GM19463 (cell line): ENCODE measurements around the gene RBMS3.

ENCODE experiments used
- ATAC-seq: cut with Tn5 transposase; IDR thresholded peaks from one replicate; pipeline ENCODE4 v1.9.1; 2021; ENCODE audit warnings: mild to moderate bottlenecking, moderate library complexity; ENCODE audit not compliant: unreplicated experiment

The RBMS3 gene

DNA sequence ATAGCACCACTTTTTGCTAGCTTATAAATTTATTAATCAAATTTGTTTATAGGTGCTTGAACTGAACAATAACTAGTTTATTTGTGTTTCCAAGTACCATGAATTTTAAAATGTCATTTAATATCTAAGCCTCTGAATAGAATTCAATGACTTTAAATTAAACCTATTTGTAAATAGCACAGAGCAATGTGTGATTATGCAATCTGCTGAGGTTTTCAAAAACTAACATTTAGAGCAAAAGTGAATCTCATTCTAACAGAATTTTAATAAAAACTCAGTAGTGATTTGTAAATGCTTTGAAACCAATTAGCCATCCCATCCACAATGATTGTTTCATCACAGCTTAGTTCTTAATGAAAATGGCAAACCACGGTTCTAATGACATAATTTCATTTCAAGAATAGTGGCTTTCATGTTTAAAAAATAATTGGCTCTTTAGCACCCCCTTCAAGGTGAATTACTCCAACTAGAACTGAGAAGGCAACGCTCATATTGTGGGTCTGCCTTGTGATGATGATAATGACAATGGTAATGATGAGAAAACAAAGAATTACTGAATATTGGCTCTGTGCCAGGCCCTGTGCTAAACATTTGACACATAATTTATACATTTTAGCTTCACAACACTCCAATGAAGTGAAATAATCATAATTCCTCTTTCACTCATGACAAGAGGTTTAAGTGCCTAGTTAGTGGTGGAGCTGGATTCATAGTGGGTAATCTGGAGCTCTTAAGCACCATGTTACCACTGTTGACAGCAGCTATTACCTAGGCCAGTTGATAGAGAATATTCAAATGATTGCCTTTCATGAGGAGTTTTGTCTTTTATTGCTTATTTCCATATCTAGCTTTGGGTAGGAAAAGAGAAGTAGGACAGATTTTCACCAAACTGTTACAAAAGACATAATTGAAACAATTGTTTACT, 145.7 kb downstream of the RBMS3 start:
- no peak for ATAC-seq

DNA sequence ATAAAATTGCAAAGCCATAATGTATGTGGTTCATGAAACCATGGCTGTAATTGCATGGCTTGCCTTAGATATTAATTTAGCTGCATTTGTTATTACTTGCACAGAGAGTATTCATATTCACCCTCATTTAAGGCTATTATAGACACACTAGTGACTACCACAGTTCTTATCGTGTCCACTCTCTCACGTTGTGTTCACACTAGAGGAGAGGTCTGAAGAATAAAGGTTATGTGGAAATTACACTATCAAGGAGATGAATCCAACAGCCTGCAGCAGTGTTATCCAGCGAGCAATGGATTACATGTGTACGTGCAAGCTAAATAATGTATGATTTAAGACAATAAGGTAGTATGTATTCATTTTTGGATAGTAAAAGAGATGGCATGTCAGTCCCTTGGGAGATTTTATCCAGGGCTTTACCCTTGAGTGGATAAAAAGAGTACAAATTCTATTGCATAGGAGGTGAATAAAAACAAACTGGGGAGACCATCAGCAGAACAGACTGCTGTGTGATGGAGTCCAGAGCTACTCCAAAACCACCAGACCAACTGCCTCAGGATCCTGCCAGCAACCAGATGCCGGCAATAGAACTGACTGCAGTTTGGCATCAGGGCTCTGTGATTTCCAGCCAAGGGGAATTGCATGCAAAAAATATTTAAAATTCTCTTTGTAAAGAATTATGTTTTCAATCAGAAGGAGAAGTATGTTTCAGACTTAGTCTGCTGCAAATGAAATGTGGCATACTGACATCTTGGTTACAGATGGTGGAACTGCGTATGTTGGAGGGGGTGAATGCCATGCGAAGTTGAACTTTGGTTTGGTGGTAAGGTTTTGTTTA, 146.6 kb downstream of the RBMS3 start:
- no peak for ATAC-seq

DNA sequence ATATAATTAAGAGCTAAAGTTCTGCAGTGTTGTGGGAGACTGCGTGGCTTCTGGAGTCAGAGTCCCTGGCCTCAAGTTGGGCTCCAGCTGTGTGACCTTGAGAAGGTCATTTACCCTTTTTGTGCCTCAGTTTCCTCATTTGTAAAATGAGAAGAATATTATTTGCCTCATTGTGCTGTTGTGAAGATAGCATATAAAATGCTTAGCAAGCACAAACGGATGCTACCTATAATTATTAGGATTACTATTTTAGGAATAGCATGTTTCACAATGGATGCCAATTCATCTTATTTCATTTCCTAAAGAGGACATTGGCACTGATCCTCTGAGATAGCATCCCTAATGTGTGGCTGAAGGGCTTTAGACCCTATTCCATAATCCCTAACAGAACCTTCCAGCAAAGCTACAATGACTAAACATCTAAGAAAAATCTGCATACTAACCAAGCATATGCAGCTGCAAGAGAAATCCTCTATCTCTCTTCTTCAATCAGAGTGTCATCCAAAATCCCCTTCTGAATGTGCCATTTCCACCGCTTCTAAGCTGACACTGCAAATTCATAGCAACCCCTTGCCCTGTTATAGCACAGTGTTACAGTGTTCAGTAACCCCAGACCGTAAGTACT, 148.3 kb downstream of the RBMS3 start:
- ATAC-seq, result no peak

DNA sequence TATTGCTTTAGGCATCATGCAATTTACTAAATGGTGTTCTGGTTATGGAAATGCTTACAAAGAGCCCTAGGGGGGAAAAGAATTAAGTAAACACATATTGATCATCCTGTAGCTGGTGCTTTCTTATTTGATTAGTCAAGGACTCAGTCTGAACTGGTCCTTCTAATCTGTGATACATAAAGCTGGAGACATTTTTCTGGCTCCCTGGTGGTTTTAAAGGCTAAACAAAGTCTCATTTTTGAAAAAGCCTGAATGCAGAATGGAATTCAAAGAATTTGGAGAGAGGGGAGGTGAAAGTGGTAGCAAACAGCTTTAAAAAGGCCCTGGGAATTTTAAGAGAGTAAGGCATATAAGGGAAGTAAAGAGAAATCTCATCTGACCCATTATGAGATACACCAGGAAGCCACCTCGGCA, 149.7 kb downstream of the RBMS3 start:
- ATAC-seq, result no peak

DNA sequence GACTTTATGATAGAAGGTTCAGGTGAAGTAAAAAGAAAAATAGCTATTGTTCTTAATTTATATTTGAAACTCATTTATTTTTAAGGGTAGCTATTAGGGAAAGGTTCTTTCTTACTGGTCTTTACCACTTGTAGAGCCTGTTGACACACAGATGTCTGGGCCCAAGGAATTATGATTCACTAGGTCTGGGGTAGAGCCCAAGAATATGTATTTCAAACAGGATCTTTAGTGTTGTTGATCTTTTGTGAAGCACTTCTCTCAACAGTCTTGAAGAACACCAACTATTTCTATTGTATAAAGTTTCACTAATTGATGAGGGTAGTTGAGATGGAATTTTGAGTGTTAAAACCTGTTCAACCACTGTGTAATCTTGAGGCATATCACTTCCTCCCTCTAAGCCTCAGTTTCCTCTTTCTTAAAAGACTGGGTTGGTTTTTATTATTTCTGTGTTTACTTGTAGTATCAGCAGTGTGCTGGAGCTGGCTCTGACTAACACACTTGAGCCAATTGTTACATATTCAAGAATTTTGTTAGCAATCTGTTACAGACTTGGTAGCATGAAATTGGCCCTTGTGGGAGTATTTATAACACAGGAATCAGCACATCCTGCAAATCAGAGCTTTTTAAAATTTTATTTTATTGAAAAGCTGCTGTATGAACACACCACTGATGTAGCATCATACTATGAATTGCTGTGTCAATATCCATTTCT, 155.9 kb downstream of the RBMS3 start:
- ATAC-seq, result no peak

DNA sequence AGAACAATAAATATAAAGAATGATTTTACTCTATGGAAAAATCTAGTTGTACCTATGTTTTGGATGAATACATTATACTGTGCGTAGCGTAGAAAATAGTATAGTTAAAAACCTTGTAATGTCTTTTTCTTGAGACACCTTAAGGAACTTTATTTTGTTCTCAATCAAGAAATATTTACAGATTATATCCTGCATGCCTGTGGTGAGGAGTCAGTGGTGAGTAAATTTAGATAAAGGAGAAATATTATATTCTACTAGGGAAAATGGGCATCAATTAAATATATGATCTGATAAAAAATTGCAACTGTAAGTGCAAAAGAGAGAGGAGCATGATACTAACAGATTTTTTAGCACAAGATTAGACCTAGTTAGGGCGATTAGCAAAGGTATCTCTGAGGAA, 157.7 kb downstream of the RBMS3 start:
- no peak for ATAC-seq

DNA sequence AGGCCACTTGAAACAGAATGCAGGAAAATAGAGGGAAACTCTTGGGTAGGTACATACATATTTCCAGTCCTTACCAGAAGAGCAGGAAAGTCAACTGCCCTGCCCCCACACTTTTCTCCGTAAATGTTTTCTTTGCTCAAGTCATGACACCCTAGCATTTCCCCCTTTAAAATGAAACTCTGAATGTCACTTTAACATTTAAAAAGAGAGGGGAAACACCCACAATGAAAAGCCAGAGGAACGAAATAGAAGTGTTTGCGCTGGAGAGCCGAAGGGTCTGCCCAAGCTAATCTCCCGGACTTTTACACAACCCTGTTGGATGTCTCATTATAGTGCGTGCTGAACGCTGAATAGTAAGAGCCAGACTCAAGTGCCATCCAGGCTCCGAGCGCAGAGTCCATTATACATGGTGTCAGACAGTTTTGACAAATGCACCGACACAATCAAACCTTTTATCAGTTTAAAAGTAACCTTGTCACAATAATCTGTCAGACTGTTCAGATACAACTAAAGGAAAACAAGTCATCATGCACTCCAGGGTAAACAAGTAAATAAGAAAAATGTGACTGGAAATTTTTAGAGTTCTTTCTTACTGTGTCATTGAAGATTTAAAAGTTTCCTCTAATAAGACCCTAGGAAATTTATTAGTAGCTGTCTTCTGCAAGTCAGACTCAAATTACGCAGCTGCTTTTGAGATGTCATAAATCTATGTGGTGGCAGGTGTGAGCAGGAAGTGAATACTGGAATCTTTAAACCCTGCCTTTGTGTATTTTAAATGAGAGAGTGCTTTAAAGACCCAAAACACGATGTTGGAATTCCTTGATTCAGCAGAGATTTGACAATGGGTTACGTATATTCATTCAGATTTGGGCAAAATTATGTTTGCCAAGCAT, 159.8 kb downstream of the RBMS3 start:
- ATAC-seq, result no peak

DNA sequence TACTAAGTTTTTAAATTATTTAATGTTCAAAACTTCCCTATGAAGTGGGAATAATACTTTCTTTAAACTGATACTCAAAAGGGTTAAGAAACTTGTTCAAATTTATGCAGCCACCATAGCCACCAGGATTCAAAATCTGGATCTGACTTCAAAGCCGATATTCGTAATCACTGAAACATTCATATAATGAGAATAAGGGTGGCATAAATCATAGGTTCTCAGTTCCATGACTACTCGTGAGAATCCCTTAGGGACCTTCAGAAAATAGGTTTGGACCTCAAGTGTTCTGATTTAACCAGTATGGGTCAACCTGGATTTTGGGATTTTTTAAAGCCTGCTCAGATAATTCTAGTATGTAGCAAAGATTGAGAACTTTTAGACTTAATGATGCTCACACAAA, 160.6 kb downstream of the RBMS3 start:
- no peak for ATAC-seq

DNA sequence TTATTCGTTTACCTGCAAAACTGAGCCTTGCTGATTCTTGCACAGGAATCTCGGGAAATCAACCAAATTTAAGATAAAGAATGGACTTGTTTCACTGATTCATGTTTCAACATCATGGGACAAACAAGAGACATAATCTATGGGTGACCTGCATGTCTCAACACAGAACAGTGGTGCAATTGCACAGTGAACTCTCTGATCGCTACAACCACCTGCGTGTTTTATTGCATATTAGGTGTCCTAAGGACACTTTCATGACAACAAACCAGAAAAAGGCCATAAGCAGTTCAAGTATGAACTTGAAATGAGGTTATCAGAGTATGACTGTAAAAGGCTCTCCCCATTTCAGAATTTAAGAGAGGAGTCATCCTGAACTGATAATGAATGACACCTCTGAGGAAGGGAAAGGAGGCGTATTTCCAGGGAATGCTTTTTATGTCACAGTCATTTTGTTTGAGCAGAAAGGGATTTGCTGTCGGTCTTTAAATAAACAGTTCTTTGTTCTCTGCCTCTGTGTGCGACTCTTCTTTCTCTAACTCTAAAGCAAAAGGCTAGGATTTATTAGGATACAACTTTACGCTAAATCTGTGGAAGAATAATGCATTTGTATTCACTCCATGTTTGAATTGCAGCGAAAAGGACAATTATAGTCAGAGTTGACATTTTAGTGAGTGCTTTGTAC, 167.2 kb downstream of the RBMS3 start:
- no peak for ATAC-seq

DNA sequence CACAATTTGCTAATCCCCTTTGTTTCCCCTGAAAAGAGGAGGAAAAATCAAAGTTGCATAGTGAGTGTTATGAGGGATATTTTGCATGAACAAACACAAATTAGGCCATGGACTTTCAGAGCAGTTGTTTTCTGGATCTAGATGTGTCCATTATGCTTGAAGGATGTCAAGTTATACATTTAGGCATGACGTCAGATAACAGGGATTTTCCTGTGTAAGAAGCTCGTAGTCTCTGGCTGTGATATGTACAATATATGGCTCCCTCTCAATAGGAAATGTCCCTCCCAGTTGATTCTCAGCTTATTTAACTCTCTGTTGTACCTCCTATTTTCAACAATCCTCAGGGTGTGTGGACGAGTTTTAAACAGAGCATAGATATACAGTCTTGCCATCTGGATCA, 171.0 kb downstream of the RBMS3 start:
- no peak for ATAC-seq

DNA sequence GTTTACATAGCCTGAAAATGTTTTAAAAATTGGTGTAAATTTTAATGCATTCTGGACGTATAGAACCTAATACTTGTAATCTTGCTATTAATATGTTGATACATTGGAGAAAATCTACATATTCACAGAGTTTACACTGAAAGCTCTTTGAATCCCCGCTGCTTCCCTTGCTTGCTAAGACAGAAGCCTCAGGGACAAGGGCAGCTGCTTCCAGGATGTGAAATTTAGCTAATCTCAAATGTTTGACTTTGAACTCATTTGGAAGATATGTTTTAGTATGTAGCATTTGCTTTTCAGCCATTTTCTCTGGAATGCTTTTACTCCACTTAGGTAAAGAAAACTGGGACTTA, 172.0 kb downstream of the RBMS3 start:
- ATAC-seq, result no peak

DNA sequence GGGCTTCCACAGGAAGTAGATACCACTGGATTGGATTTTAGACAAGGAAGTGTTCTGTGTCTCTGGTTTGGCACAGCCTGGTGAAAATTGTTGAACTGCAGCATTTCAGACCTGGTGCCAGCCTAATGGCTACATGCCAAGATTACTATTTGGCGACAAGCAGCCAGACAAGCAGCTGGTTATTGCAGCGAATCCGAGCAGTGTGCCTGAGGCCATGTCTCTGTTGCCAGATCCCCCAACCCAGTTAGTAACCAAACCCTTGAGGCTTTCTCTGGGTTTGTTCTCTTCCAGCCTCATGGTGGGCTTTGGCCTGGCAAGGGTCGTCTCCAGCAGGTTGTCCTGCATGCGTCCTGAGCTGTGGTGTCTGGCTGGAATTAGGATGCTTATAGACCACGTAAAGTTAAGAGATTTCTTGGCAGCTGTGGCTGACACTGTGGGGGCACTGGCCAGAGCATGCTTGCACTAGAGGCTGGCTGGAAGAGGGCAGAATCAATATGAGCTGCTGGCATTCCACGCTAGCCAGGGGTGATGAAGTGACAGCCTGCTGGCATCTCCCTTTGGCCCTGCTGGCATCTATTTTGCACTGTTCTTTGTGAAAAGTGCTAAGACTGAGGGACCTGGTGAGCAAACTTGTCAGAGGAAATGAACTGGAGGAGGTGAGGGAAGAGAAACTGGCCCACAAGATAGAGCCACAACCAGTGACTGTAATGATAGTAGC, 172.6 kb downstream of the RBMS3 start:
- ATAC-seq, result no peak

DNA sequence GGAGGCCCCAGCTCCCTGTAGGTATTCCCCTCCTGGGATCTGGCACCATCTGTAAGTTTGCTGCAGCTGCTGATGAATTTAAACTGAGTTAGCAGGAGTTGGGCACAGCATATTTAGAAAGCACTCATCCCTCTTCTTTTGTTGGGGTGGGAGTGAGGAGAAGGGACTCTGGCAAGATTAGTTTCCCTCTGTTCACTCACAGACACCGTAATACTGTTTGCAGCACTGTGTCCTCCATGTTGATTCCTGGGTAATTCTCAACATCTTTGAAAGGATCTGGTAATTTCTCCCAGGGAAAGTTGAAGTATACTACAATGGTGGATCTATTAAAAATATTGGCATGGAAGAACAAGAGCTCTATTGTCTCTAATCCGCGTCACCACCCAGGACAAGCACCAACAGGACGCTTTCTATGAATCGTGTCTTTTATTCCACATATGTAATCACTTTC, 173.3 kb downstream of the RBMS3 start:
- ATAC-seq, result no peak

DNA sequence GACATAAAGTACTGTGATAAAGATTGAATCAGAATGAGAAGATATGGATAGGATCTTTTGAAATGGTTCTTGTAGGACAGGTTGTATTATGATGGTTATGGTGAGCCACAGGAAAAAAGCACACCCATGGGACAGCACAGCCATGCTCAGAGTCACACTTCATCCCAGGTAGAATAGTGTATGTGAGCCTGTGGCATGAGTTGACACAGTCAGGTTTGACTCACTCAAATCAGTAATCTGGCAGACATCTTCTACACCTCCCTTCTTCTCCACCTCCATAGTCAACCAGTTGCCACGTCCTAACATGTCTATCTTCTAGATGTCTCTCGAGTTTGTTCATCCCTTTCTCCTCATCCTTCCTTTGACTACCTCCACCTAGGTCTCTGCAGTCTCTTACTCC, 176.0 kb downstream of the RBMS3 start:
- ATAC-seq, result no peak

DNA sequence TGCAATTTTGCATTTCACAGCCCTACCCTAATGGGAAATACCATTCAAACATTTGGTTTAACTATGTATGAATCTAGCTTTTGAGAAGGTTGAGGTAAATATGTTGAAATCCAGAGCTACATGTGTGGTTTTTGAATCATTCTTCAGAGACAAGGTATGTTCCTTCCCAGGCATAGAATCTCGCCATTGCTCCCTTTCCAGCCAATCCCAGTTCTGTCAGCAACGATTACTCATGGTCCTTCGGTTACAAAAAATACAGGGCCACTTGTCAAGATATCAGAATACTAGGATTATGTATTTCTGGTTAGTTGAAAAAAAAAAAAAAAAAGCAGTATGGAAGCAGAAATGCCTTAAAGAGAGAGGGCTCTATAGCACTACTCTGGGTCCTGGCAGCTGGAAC, 182.4 kb downstream of the RBMS3 start:
- no peak for ATAC-seq

DNA sequence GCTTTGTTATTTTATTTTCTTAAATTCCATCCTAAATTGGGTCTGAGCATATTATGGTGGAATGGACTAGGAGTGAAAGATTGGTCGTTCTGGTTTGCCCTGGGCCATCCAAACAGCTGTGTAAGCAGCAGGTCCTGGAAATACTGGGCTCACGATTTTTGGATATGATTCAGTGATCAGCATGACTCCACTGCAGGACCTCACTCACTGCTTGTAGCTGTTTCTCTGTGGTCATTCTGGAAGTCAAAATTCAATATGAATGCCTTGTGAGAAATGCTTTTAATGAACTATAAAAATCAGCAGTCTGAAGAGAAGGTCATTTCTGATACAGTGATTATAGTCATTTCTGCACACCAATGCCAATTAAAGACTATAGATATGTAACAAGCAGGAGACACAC, 185.0 kb downstream of the RBMS3 start:
- no peak for ATAC-seq

DNA sequence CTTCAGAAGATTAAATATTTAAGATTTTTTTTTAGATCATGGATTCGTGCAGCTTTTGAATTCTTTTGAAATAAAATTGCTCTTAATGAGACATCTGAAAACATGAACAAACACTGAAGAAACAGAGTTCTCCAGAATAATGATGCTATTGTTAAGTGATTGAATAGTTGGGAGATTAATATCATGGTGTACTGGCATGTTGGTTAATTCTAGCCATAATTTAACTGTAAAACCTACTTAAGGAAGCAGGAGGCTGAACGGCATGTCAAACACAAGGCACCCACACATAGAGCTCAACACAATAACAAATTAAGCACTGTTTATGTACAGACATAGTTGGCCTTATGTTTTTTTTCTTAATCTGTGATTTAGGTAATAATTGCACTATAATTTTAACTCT, 185.6 kb downstream of the RBMS3 start:
- ATAC-seq, result no peak

DNA sequence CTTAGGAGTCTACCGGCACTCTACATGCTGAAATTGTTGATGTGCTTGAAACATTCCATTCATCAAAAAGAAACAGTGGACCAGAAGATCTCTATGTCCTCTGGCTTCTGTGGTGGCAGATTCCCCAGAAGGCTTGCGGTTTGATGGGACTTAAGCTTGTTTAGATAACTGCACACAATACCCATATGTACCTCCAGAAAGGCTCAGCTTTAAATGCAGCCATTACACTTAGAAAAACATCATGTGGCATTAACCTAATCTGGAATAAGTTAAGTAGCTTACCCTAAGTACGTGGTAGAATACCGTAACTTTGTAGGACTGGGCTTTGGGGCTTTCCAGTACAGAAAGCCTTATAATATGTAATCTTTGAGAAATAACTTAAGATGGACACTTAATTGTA, 187.3 kb downstream of the RBMS3 start:
- no peak for ATAC-seq
